Right lobe of liver (tissue), 4 donors: ENCODE data around the gene C6orf89.

Experiments
- POLR2A ChIP-seq: fragments of 450-650 bp; IDR thresholded peaks from one replicate; pipeline ENCODE4 v1.6.1; 2017; ENCODE audit warnings: antibody characterized with exemption, mild to moderate bottlenecking
- TF ChIP-seq, protein P1 (sequence below), 4 donors: fragments of 200-600 bp in 3 of 4; fragments of 450-650 bp in 1 of 4; IDR thresholded peaks; one replicate each; pipeline versions ENCODE4 v1.5.1 to v1.8.0; 2016 to 2022; ENCODE audit warnings: antibody characterized with exemption in 4 of 4, mild to moderate bottlenecking in 2 of 4
- donor health status: DM: no; HTN: no; CAD: no.
- donor health status: DM: no; HTN: no; CAD: no.
- donor health status: DM: no; HTN: yes; CAD: no.

DNA sequence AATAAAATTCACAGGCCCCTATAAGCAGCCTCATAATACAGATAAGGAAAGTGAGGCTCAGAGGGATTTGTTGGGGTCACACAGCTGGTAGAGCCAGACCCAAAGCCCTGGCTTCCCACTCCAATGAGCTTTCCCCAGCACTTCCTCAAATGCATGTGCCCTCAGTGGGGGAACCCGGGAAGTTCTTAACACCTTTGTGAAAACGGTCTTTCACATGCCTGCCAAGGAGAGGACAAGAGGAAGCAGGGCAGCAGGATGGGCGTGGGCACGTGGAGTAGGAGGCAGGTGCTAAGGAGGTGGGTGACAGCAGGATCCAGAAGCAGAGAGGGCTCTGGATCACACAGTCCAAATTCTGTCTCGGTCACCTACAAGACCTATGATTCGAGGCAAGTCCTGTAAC, 69.4 kb downstream of the C6orf89 start:
- TF ChIP-seq, protein P1, sequence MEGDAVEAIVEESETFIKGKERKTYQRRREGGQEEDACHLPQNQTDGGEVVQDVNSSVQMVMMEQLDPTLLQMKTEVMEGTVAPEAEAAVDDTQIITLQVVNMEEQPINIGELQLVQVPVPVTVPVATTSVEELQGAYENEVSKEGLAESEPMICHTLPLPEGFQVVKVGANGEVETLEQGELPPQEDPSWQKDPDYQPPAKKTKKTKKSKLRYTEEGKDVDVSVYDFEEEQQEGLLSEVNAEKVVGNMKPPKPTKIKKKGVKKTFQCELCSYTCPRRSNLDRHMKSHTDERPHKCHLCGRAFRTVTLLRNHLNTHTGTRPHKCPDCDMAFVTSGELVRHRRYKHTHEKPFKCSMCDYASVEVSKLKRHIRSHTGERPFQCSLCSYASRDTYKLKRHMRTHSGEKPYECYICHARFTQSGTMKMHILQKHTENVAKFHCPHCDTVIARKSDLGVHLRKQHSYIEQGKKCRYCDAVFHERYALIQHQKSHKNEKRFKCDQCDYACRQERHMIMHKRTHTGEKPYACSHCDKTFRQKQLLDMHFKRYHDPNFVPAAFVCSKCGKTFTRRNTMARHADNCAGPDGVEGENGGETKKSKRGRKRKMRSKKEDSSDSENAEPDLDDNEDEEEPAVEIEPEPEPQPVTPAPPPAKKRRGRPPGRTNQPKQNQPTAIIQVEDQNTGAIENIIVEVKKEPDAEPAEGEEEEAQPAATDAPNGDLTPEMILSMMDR (IDR thresholded peaks at IDR 0.05) = no peak
- no peak for TF ChIP-seq POLR2A
